Endothelial cell of umbilical vein (primary cell): ENCODE results near the gene VWA8. TPM values are rescaled to one million over a fixed set of nuclear protein-coding genes. Genes with fewer than 3 reads are reported as not detected.

Source experiments
- BruUV-seq: library from RNA; stranded (reverse); fragments of 400-500 nt; replicated peaks from 2 replicates; lab custom pipeline; 2021; lab: Mats Ljungman, UMichigan
- CTCF ChIA-PET: fragments of 300-600, 350-600 bp; sonication (Branson Sonifier 250); formaldehyde crosslinking; loops from one replicate; lab custom pipeline; 2021; ENCODE audit warnings: antibody characterized with exemption, inconsistent platforms; lab: Charles Lee
- POLR2A ChIA-PET: fragments of 300-600, 350-600 bp; sonication (Branson Sonifier 250); formaldehyde crosslinking; loops from one replicate; lab custom pipeline; 2021; ENCODE audit warnings: antibody characterized with exemption, inconsistent platforms; lab: Charles Lee
- DNase-seq: peaks from one replicate; pipeline ENCODE4 v3.0.0-alpha.2; 2011; ENCODE audit warnings: low read depth, low spot score
- FAIRE-seq: peaks from 2 replicates; lab custom pipeline; 2011; peaks lifted over from hg19 to GRCh38; lab: Jason Lieb, UNC
- H2AFZ ChIP-seq: 2 replicates; pipeline ENCODE4 v1.6.0; 2012; ENCODE audit warnings: low read depth, low read length, control low read depth, inconsistent platforms
- H3K27ac ChIP-seq: 2 replicates; pipeline ENCODE4 v1.5.1; 2011; ENCODE audit warnings: low read depth, mild to moderate bottlenecking, control low read depth, low read length, moderate library complexity; ENCODE audit not compliant: insufficient read depth
- H3K27me3 ChIP-seq, 2 experiments: 2 replicates each; pipeline versions ENCODE4 v1.6.0 to v1.6.1; 2011; ENCODE audit warnings: low read length in 2 of 2, mixed read lengths in 1 of 2; ENCODE audit not compliant: control insufficient read depth in 2 of 2, insufficient read depth in 2 of 2
- H3K36me3 ChIP-seq, 2 experiments: 2 replicates in 1 of 2; 3 replicates in 1 of 2; pipeline ENCODE4 v1.5.1; 2011; ENCODE audit warnings: low read length in 2 of 2, mild to moderate bottlenecking in 1 of 2, moderate library complexity in 1 of 2; ENCODE audit not compliant: control insufficient read depth in 2 of 2, insufficient read depth in 2 of 2; ENCODE audit errors: extremely low read depth in 1 of 2
- H3K4me1 ChIP-seq: 3 replicates; pipeline ENCODE4 v1.5.1; 2011; ENCODE audit warnings: mild to moderate bottlenecking, low read length; ENCODE audit not compliant: control insufficient read depth, insufficient read depth; ENCODE audit errors: extremely low read depth
- H3K4me2 ChIP-seq: 2 replicates; pipeline ENCODE4 v1.6.1; 2011; ENCODE audit warnings: low read length, control low read depth, mixed read lengths; ENCODE audit not compliant: insufficient read depth
- H3K4me3 ChIP-seq, 3 experiments: fragments of 200-600 bp in 1 of 3; sonication (generic), shearing (Covaris generic) in 1 of 3; replicated peaks in 1 of 3; 2 replicates each; pipeline ENCODE4 v1.5.1; 2011 to 2016; ENCODE audit warnings: control low read depth in 3 of 3, low read length in 3 of 3, mild to moderate bottlenecking in 2 of 3, inconsistent platforms in 1 of 3, low read depth in 1 of 3, moderate library complexity in 1 of 3; ENCODE audit not compliant: insufficient read depth in 1 of 3
- H3K79me2 ChIP-seq: 2 replicates; pipeline ENCODE4 v1.6.0; 2012; ENCODE audit warnings: low read length, inconsistent platforms; ENCODE audit not compliant: control insufficient read depth, insufficient read depth
- H3K9ac ChIP-seq: replicated peaks from 2 replicates; pipeline ENCODE3; 2011; ENCODE audit warnings: low read length, control low read depth; ENCODE audit not compliant: insufficient read depth; ENCODE audit errors: extremely low read depth
- H3K9me1 ChIP-seq: replicated peaks from 3 replicates; pipeline ENCODE4 v1.6.0; 2011; ENCODE audit warnings: mild to moderate bottlenecking, low read length; ENCODE audit not compliant: control insufficient read depth, insufficient read depth; ENCODE audit errors: extremely low read depth
- H3K9me3 ChIP-seq: replicated peaks from 2 replicates; pipeline ENCODE4 v1.5.1; 2012; ENCODE audit warnings: low read length, inconsistent platforms; ENCODE audit not compliant: control insufficient read depth, insufficient read depth
- H4K20me1 ChIP-seq: replicated peaks from 2 replicates; pipeline ENCODE3; 2011; ENCODE audit warnings: mild to moderate bottlenecking, low read length; ENCODE audit not compliant: control insufficient read depth, insufficient read depth; ENCODE audit errors: extremely low read depth
- EZH2 ChIP-seq: IDR thresholded peaks from 2 replicates; pipeline ENCODE4 v1.6.1; 2012; ENCODE audit warnings: borderline replicate concordance, low read depth, mild to moderate bottlenecking, moderate library complexity, low read length, inconsistent platforms; ENCODE audit not compliant: severe bottlenecking
- FOS ChIP-seq: IDR thresholded peaks from 2 replicates; pipeline ENCODE4 v1.6.1; 2011; ENCODE audit warnings: mild to moderate bottlenecking, low read length, moderate library complexity, borderline replicate concordance; ENCODE audit not compliant: insufficient read depth
- GATA2 ChIP-seq: IDR thresholded peaks from 2 replicates; pipeline ENCODE4 v1.7.0; 2011; ENCODE audit warnings: low read depth, mild to moderate bottlenecking, moderate library complexity, mixed read lengths, low read length; ENCODE audit not compliant: insufficient read length, insufficient read depth
- JUN ChIP-seq: IDR thresholded peaks from 2 replicates; pipeline ENCODE4 v1.6.1; 2011; ENCODE audit warnings: borderline replicate concordance, low read depth; ENCODE audit not compliant: insufficient read length, insufficient read depth
- MAX ChIP-seq: IDR thresholded peaks from 2 replicates; pipeline ENCODE4 v1.6.1; 2011; ENCODE audit not compliant: insufficient read depth, insufficient read length
- MYC ChIP-seq: IDR thresholded peaks from one replicate; pipeline ENCODE4 v1.6.1; 2011; ENCODE audit warnings: mild to moderate bottlenecking, low read depth, low read length
- POLR2A ChIP-seq: IDR thresholded peaks from 2 replicates; pipeline ENCODE4 v1.6.1; 2012; ENCODE audit warnings: low read depth, mild to moderate bottlenecking, control low read depth, low read length
- POLR2AphosphoS5 ChIP-seq: IDR thresholded peaks from 2 replicates; pipeline ENCODE4 v1.6.1; 2012; ENCODE audit warnings: low read depth, mild to moderate bottlenecking, control low read depth, low read length, moderate library complexity; ENCODE audit not compliant: insufficient read depth
- dilution Hi-C: fragments of 300-500 bp; cut with MboI; formaldehyde crosslinking; loops from one replicate; pipeline ENCODE4 v1.15.0; 2019; ENCODE audit warnings: low sequenced_read_pairs; ENCODE audit not compliant: extremely low pct_ligation_motif_present
- intact Hi-C: fragments of 100-400 bp; cut with micrococcal nuclease; formaldehyde crosslinking; loops from one replicate; pipeline ENCODE4 v1.10.0; 2022
- polyA plus RNA-seq, 4 experiments: library from polyadenylated mRNA; depleted of rRNA in 3 of 4; stranded (reverse) in 3 of 4; unstranded in 1 of 4; fragments of >200 nt; gene quantifications; 2 replicates each; pipeline versions ENCODE4 v1.2.1 to v1.2.3, GENCODE V29; 2011 to 2012; ENCODE audit warnings: missing spikeins in 1 of 4
- total RNA-seq: library from RNA; stranded (reverse); gene quantifications from 2 replicates; pipeline ENCODE4 v1.2.3, GENCODE V29; 2021
- TF ChIP-seq, protein P1 (sequence below), 2 donors: IDR thresholded peaks; 1 replicate in 1 of 2; 2 replicates in 1 of 2; pipeline ENCODE4 v1.5.1; 2011; ENCODE audit warnings: low read length in 2 of 2, mild to moderate bottlenecking in 2 of 2, moderate library complexity in 2 of 2, control low read depth in 1 of 2, inconsistent platforms in 1 of 2, low read depth in 1 of 2; ENCODE audit not compliant: insufficient read depth in 1 of 2; ENCODE audit errors: extremely low read depth in 1 of 2

Gene VWA8
- total and polyA plus RNA-seq, 2 donors (not counting 3 experiments of a cell fraction or from before 2014, with no cell fraction given) = 2.9 to 11.3 TPM

- ChIA-PET POLR2A (no interaction called here), CTCF (interaction anchor here (2.9 kb wide), 1 partner anchor 267 kb away, joined by 11 read pairs; no protein-coding TSS in a partner anchor)
- no TSS peak for BruUV-seq
- no peak overlapping the region for H3K4me2 ChIP-seq
- no peaks in the 10 kb centered on the region for H3K9me3 ChIP-seq
- dilution Hi-C loops = no loop called here
- H3K36me3 ChIP-seq = no peaks in the 10 kb centered on the region
- H3K79me2 ChIP-seq = no peaks in the 10 kb centered on the region
- no peak for FAIRE-seq
- no peak overlapping the region for H3K4me3 ChIP-seq
- H2AFZ ChIP-seq = no peak overlapping the region
- intact Hi-C loops = no loop called here
- H3K9ac ChIP-seq = no peak overlapping the region
- DNase-seq = no peak
- H3K9me1 ChIP-seq = peaks cover 2% of the 10 kb centered on the region
- no peaks in the 10 kb centered on the region for H4K20me1 ChIP-seq
- no peak for TF ChIP-seq POLR2A
- TF ChIP-seq FOS = no peak
- TF ChIP-seq POLR2AphosphoS5 = no peak
- TF ChIP-seq JUN = no peak
- TF ChIP-seq, protein P1, sequence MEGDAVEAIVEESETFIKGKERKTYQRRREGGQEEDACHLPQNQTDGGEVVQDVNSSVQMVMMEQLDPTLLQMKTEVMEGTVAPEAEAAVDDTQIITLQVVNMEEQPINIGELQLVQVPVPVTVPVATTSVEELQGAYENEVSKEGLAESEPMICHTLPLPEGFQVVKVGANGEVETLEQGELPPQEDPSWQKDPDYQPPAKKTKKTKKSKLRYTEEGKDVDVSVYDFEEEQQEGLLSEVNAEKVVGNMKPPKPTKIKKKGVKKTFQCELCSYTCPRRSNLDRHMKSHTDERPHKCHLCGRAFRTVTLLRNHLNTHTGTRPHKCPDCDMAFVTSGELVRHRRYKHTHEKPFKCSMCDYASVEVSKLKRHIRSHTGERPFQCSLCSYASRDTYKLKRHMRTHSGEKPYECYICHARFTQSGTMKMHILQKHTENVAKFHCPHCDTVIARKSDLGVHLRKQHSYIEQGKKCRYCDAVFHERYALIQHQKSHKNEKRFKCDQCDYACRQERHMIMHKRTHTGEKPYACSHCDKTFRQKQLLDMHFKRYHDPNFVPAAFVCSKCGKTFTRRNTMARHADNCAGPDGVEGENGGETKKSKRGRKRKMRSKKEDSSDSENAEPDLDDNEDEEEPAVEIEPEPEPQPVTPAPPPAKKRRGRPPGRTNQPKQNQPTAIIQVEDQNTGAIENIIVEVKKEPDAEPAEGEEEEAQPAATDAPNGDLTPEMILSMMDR (IDR thresholded peaks at IDR 0.05; ENCODE audit: extremely low read depth in 1 of 2, insufficient read depth in 1 of 2, low read depth in 1 of 2, low read length in 2 of 2) = no peak
- no peak for TF ChIP-seq MYC
- no peak for TF ChIP-seq EZH2
- TF ChIP-seq GATA2 = no peak
- no peak for TF ChIP-seq MAX
- no peaks in the 10 kb centered on the region for H3K4me1 ChIP-seq
- no peaks in the 10 kb centered on the region for H3K27me3 ChIP-seq
- H3K27ac ChIP-seq = no peak overlapping the region
These were observed 25.4 kb downstream of the VWA8 start for GRCh38 chr13:41935501-41935900.
